GM18517 (cell line): ENCODE results near the gene DTX3.
"Not testable (repeated sequence)": the region's sequence is repeated elsewhere in the genome, so short reads cannot be mapped to it uniquely, and the experiment has no call there.

Experiments
- ATAC-seq: cut with Tn5 transposase; IDR thresholded peaks from one replicate; pipeline ENCODE4 v1.9.1; 2021; ENCODE audit warnings: mild to moderate bottlenecking, moderate library complexity; ENCODE audit not compliant: unreplicated experiment

DTX3 gene

GRCh38 chr12:57582440-57582839, 22.2 kb upstream of the DTX3 start:
- no peak for ATAC-seq

GRCh38 chr12:57583008-57583831, 21.4 kb upstream of the DTX3 start:
- ATAC-seq = peak; percentile 91

DNA sequence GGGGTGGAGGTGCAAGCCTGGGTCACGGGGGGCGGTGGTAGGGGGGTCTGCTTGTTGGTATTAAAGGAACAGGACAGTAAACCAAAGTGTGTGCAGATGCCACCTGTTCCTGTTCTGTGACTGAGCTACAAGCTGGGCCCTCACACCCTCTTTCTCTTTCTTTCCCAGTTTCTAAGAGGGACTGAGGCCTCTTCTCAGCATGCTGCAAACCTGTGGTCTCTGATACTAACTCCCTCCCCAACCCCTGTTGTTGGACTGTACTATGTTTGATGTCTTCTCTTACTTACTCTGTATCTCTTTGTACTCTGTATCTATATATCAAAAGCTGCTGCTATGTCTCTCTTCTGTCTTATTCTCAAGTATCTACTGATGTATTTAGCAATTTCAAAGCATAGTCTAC, 20.6 kb upstream of the DTX3 start:
- ATAC-seq = no peak

DNA sequence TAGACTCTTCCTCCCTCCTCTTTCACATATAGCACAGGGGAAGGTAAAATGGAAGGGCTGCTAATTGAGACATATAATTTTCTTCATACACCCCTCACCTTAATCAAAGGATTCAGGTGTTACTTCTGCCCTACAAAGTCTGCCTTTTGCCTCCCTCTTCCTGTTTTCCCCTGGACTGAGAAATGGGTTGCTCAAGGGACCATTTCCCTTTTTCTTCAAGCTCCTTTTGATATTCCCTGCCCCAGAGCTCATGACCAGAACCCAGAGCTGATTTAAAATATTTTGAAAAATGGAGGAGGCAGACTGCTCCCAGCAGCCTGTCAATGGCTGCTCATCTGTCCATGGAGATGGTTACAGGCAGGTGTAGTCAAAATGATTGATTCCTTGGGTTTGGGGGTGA, 19.9 kb upstream of the DTX3 start:
- no peak for ATAC-seq

- ATAC-seq = no peak
These were observed 19.5 kb upstream of the DTX3 start for GRCh38 chr12:57585156-57585555.

- no peak for ATAC-seq
These were observed 18.5 kb upstream of the DTX3 start for GRCh38 chr12:57586128-57586527.

- ATAC-seq = no peak
These were observed 17.7 kb upstream of the DTX3 start for GRCh38 chr12:57586832-57587429.

GRCh38 chr12:57588951-57589610, 15.5 kb upstream of the DTX3 start:
- not testable (repeated sequence) for ATAC-seq

DNA sequence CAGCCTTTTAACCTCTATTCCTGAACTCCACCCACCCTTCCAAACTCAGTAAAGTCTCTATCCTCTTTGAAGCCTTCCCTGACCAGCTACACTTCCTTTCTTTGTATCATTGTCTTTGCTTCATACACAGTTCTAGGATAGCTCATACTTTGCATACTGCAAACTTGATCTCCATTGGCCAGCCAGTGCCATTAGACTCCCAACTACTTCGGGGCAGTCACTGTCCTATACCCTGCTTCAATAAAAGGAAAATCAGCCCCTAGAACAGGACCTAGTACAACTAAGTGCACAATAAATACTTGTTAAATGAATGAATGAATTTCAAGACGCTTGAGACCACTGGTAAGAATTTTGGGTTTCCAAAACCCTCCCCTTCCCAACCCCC, 14.2 kb upstream of the DTX3 start:
- peak; percentile 3 for ATAC-seq

- peak; percentile 66 for ATAC-seq
These were observed 13.5 kb upstream of the DTX3 start, which contains the start of gene PIP4K2C for GRCh38 chr12:57590864-57591781. Gene PIP4K2C, plus strand, starts transcription at chr12:57591192. Its CDS starts 98 bp downstream, at chr12:57591290.

DNA sequence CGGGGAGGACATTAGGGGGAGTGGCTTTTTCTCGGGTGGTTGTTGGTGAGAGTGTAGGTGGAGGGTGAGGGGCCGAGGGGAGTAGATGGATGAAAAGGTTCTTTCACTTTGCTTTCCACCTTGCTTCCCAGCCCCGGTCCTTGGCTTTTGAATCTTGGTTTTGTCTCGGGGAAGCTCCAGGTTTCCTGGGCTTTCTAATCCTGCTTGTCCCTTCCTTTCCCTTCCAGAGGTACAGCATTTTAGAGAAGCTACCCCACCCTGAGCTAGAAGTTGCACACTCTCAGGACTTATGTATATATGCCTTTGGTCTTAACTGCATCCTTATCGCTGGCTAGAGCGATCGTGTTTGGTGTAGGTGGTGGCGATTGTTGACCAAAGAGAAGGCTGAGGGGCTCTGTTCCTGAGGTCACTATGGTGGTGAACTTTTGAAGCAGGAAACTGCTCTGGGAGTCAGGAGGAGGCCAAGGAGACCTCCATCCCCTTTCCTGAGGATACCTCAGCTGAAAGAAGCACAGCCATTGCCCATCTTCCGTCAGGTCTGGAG, 12.8 kb upstream of the DTX3 start:
- no peak for ATAC-seq

DNA sequence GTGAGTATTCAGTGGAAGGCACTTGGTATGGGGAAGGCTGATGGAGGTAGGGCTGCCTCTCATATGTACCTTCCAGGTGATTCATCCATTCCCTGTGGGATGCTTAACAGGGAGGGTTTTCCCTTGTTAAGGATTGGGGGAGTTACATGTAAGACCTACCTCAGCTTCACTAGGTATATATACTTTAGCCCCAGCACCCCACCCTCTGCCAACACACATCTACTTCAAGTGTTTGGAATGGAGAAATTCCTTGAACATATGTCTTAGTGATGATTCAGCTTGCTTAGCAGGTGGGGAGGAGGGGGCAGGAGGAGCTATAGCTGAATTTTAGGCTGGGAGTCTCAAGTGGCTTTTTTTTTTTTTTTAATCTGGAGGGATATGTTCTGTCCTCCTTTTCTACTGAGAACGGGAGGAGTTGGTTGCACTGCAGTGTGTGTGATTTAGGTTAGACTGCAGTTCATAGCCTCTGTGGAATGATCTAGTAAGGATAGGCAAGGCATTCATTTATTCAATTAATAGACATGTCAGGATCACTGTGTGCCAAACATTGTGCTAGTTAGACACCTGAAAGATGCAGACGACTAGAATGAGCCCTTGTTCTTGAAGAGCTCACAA, 12.0 kb upstream of the DTX3 start:
- no peak for ATAC-seq

DNA sequence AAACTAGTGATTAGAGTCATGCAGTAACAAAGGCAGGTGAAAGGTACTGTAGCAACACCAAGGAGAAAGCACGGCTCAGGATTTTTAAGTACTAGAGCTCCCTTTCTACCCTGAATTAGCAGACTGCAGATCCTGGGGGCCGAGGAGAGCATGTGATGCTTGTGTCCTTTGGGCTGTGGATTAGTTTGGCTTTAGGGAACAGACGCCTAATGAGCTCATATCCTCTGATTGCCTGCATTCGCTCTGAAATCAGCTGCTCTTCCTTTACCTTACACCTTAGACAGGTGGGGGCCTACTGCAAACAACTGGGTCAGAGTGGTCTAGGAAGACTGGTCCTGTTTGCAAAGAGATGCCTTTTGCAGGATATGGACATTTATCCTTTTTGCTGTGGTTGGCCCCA, 11.4 kb upstream of the DTX3 start:
- no peak for ATAC-seq

GRCh38 chr12:57600395-57600794, 4.2 kb upstream of the DTX3 start:
- ATAC-seq = no peak

DNA sequence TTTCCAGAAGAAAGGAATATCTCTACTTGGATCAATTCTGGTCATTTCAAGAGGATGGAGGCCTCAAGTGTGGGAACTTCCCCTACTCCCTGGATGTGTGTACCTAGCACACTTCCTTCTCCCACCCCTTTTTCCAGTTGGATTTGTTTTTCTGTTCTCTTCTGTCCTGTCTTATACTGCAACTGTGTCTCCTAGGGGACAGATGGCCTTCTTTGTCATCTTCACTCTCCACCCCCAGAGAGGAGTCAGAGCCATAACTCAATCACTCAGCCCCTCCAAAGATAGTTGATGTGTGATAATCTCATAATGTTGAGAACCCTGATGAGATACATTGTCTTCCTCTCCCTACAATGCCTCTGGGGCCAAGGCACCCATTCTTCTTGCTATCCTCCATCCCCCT, 2.1 kb upstream of the DTX3 start:
- ATAC-seq = no peak

DNA sequence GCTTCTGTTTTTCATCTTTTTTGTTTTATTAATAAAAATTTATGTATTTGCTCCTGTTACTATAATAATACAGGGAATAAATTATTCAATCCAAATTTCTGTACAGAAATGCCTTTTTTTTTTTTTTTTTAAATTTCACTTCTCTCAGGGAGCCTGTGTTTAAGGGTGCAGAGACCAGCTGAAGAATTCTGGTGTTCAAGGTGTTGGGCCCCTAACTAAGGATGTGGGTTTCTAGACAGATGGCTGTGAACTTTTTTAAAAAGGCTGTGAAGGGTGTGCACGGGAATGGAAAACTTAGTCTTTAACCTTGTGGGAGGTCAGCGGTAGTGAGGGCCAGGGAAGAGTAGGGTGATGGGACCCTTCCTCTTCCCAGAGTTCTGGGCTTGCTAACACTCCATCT, 1.3 kb upstream of the DTX3 start:
- no peak for ATAC-seq

DNA sequence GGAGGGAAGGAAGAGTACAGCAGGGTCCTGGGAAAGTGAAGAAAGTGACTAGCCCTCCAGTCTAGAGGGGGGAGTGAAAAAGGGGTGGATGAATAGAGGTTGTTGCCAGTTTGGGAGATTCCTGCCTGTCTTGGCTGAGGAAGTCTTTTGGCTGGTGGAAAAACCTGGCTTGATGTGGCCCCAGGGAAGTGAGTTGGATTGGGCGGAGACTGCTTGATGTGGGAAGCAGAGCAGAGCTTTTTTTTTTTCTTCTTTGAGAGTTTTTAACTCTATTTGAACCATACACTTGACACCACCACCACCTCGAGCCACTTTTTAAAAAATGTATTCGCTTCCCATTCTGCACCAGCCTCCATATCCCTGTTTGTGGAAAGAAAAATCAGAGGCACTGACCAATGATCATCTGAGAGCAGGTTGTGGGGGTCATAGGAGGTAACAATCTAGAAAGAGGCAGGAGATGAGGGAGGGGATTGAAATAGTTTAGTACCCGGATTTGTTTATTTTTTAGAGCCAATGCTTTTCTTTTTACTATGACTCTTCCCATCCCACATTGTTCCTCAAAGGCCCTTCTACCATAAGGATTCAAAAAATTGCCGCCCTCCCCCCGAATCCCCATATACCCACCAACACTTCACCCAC, 690 bp upstream of the DTX3 start:
- no peak for ATAC-seq

- no peak for ATAC-seq
These were observed 577 bp downstream of the DTX3 start for GRCh38 chr12:57604992-57605810.

DNA sequence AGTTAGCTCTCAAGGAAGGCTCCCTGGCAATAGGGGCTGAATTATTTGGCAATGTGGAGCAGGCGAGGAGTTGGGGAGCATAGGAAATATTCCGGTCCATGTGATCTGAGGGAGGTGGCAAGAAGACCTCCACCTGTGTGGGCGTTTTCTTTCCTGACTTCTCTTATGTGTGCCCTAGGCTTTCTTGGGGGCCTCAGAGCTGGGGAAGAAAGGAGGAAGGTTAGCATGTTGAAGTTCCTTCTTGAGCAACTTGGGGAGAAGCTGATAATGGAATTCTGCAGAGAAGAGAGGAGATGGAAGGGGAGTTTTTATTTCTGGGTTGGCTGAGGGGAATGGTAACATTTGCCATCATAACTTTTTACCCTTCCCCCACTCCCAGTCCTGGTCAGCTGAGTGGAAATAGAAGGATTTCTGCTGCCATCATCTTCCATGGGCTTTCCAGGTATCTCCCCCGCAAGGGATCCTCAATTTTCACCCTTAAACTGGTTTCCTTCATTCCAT, 1.2 kb downstream of the DTX3 start:
- ATAC-seq = no peak
